ENCODE results near the gene IGFBP5.

GRCh38 chr2:216657086-216657855, 38.1 kb downstream of the IGFBP5 start:
- TF ChIP-seq CTCF (IDR thresholded peaks at IDR 0.05; ENCODE audit: insufficient read depth, low read length, poor library complexity, severe bottlenecking) = no peak
- no peak for TF ChIP-seq EZH2phosphoT487 (conservative IDR thresholded peaks at IDR 0.05; ENCODE audit: low read length)
